IgD-negative memory B cell (primary cell): ENCODE results near the gene SFXN1. TPM values are rescaled to one million over a fixed set of nuclear protein-coding genes. Genes with fewer than 3 reads are reported as not detected.
A peak's percentile ranks its signal among the peaks of the same experiment; 100 is the strongest.
"Not testable (repeated sequence)": the region's sequence is repeated elsewhere in the genome, so short reads cannot be mapped to it uniquely, and the experiment has no call there.

Experiments used
- H3K27ac Mint-ChIP-seq, 3 donors: one replicate each; pipeline ENCODE4 v1.8.0; 2020 to 2022; ENCODE audit warnings: mild to moderate bottlenecking in 3 of 3, mixed read lengths in 3 of 3, moderate library complexity in 1 of 3
- H3K27me3 Mint-ChIP-seq: one replicate; pipeline ENCODE4 v1.8.0; 2021; ENCODE audit warnings: mixed read lengths
- H3K36me3 Mint-ChIP-seq: one replicate; pipeline ENCODE4 v1.8.0; 2020; ENCODE audit warnings: mild to moderate bottlenecking, mixed read lengths
- H3K4me1 Mint-ChIP-seq, 3 donors: one replicate each; pipeline ENCODE4 v1.8.0; 2020 to 2022; ENCODE audit warnings: mixed read lengths in 3 of 3, mild to moderate bottlenecking in 1 of 3
- H3K4me3 Mint-ChIP-seq, 4 donors: one replicate each; pipeline ENCODE4 v1.8.0; 2020 to 2022; ENCODE audit warnings: mild to moderate bottlenecking in 4 of 4, mixed read lengths in 4 of 4, moderate library complexity in 3 of 4
- H3K9me3 Mint-ChIP-seq, 3 donors: one replicate each; pipeline ENCODE4 v1.8.0; 2020 to 2021; ENCODE audit warnings: mixed read lengths in 3 of 3, mild to moderate bottlenecking in 1 of 3
- polyA plus RNA-seq: library from polyadenylated mRNA; unstranded; fragments of 300-500 nt; fragmentation: Illumina TruSeq; gene quantifications from one replicate; pipeline ENCODE4 v1.2.3, GENCODE V29; 2021

SFXN1 gene
- polyA plus RNA-seq, 1 donor from 2014 or later = 26.9 TPM

GRCh38 chr5:175501759-175502158 lies 23.4 kb downstream of the SFXN1 start:
- Mint-ChIP-seq H3K36me3 (peaks cover 12% of the 10 kb centered on the region), H3K4me1 (peaks cover 3 to 5% (median 3%) of the 10 kb centered on the region in 3 donors), H3K4me3 (no peak overlapping the region), H3K27ac (no peak overlapping the region), H3K9me3 (peaks cover 0 to 5% (median 0%) of the 10 kb centered on the region in 3 donors), H3K27me3 (no peaks in the 10 kb centered on the region)

DNA sequence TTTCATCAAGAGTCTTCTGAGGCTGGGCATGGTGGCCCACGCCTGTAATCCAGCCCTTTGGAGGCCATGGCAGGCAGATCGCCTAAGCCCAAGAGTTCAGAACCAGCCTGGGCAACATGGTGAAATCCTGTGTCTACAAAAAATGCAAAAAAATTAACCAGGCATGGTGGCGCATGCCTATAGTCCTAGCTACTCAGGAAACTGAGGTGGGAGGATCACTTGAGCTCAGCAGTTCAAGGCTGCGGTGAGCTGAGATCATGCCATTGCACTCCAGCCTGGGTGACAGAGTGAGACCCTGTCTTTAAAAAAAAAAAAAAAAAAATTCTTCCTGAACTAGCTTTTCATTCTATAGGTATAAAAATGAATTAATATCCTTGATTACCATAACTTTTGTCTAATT lies 29.3 kb downstream of the SFXN1 start:
- not testable (repeated sequence) for H3K9me3 Mint-ChIP-seq, H3K27me3 Mint-ChIP-seq
- Mint-ChIP-seq H3K27ac (peak overlapping the region in 2 of 3 donors; percentile 19 to 59), H3K36me3 (peaks cover 10% of the 10 kb centered on the region), H3K4me3 (peak overlapping the region in 1 of 4 donors; percentile 4), H3K4me1 (peaks cover 8 to 12% (median 10%) of the 10 kb centered on the region in 3 donors)

- Mint-ChIP-seq H3K4me1 (peaks cover 8 to 12% (median 10%) of the 10 kb centered on the region in 3 donors), H3K36me3 (peaks cover 14% of the 10 kb centered on the region), H3K9me3 (no peaks in the 10 kb centered on the region), H3K27ac (no peak overlapping the region), H3K4me3 (no peak overlapping the region), H3K27me3 (no peaks in the 10 kb centered on the region)
These were observed 30.5 kb downstream of the SFXN1 start for GRCh38 chr5:175508896-175509295.

DNA sequence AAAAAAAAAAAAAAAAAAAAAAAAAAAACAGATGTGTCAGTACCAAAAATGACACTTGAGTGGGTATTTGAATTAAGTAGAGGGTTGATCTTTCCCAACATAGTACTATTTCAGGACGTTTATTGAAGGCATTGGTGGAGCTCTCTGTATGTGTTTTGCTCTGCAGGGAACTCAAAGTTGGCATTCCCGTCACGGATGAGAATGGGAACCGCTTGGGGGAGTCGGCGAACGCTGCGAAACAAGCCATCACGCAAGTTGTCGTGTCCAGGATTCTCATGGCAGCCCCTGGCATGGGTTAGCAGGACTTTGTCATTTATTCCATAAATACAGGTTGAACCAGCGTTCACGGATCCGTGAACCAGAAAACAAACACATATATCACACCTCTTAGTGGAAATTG lies 34.9 kb downstream of the SFXN1 start:
- Mint-ChIP-seq H3K36me3 (peaks cover 28% of the 10 kb centered on the region), H3K9me3 (peaks cover 1 to 6% (median 3%) of the 10 kb centered on the region in 3 donors), H3K27me3 (no peaks in the 10 kb centered on the region), H3K4me3 (no peak overlapping the region), H3K27ac (no peak overlapping the region), H3K4me1 (no peaks in the 10 kb centered on the region)

DNA sequence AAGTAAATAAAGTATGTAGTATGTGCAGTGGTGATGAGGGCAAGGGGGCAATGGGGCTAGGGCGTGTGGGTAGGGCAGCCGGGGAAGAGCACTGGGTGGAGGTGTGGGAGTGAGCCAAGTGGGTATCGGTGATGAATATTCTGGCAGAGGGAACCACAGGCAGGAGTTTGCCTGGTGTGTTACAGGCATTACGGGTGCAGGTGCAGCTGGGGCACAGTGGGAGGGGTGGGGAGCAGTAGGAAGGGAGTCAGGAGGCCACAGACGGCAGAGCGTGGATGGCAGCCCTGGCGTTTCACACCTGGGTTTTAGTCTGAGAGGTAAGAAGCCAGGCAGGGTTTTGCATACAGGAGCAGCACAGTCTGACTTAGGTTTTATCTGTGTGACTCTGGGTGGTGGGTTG lies 35.4 kb downstream of the SFXN1 start:
- Mint-ChIP-seq H3K4me3 (no peak overlapping the region), H3K9me3 (peaks cover 2 to 10% (median 3%) of the 10 kb centered on the region in 3 donors), H3K27ac (peak overlapping the region in 1 of 3 donors; percentile 80), H3K4me1 (no peaks in the 10 kb centered on the region), H3K27me3 (no peaks in the 10 kb centered on the region), H3K36me3 (peaks cover 32% of the 10 kb centered on the region)

GRCh38 chr5:175516933-175517823 lies 38.8 kb downstream of the SFXN1 start:
- Mint-ChIP-seq H3K4me3 (no peak overlapping the region), H3K27ac (peak overlapping the region in 1 of 3 donors; percentile 13), H3K36me3 (peaks cover 38% of the 10 kb centered on the region), H3K9me3 (peaks cover 2 to 10% (median 3%) of the 10 kb centered on the region in 3 donors), H3K4me1 (peaks cover 0 to 1% (median 0%) of the 10 kb centered on the region in 3 donors), H3K27me3 (no peaks in the 10 kb centered on the region)

- H3K4me3 Mint-ChIP-seq = no peak overlapping the region
- peaks cover 2 to 10% (median 3%) of the 10 kb centered on the region in 3 donors for H3K9me3 Mint-ChIP-seq
- peaks cover 0 to 1% (median 0%) of the 10 kb centered on the region in 3 donors for H3K4me1 Mint-ChIP-seq
- H3K36me3 Mint-ChIP-seq = peaks cover 38% of the 10 kb centered on the region
- no peaks in the 10 kb centered on the region for H3K27me3 Mint-ChIP-seq
- peak overlapping the region in 1 of 3 donors; percentile 13 for H3K27ac Mint-ChIP-seq
These were observed 39.6 kb downstream of the SFXN1 start for GRCh38 chr5:175517824-175518450.

DNA sequence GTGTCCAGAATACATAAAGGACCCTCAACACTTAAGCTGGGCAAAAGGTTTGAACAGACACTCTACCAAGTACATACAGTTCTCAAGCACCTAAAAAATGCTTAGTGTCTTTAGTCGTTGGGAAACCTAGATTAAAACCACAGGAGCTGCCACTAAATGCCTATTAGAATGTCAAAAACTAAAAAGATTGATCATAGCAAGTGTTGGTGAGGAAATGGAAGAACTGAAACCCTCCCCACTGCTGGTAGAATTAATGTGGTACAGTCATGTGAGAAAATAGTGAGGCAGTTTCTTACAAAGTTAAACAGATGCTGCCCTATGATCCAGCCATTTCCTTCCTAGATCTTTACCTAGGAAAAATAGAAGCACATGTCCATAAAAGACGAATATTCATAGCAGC lies 40.6 kb downstream of the SFXN1 start:
- Mint-ChIP-seq H3K27ac (no peak overlapping the region), H3K4me1 (peaks cover 0 to 1% (median 0%) of the 10 kb centered on the region in 3 donors), H3K4me3 (no peak overlapping the region), H3K27me3 (no peaks in the 10 kb centered on the region), H3K9me3 (peaks cover 2 to 10% (median 3%) of the 10 kb centered on the region in 3 donors), H3K36me3 (peaks cover 30% of the 10 kb centered on the region)

DNA sequence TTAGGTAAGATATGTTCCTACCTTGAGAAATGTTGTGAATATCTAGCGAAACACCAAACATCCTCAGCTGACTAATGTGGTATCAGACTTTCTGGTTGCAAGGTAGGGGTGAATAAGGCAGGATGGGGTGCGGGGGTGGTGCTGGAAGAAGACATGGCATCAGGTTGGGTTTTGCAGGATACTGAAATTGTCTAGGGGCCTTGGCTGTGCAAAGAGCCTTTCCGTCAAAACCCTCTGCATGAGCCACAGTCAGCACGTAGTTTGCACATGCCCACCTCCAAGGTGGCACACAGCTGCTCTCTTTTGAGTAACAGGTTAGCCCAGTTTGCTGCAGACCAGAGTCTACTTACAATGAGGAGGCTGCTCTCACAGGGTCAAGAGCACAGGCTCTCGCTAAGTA lies 42.0 kb downstream of the SFXN1 start:
- Mint-ChIP-seq H3K27ac (no peak overlapping the region), H3K27me3 (no peaks in the 10 kb centered on the region), H3K9me3 (peaks cover 2 to 10% (median 3%) of the 10 kb centered on the region in 3 donors), H3K36me3 (peaks cover 28% of the 10 kb centered on the region), H3K4me1 (peaks cover 0 to 1% (median 0%) of the 10 kb centered on the region in 3 donors), H3K4me3 (no peak overlapping the region)

DNA sequence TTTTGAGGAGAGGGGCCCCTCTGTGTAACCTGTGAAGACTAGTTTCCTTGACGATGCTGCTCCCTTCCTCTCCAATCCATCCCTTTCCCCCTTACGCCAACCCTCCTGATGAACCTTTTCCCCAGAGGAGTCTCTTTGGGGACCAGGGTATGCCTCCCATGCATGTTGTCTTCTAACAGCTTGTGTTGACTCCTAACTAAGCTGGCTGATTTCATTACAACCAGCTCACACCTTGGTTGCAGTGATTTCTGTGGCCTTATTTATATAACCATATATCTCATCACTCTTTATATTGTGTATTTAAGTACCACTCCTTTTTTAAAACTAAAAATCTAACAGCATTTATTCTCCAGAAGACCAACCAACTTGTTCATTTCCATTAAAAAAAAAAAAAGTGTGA lies 42.5 kb downstream of the SFXN1 start:
- Mint-ChIP-seq H3K27me3 (no peaks in the 10 kb centered on the region), H3K9me3 (peaks cover 2 to 10% (median 3%) of the 10 kb centered on the region in 3 donors), H3K27ac (peak overlapping the region in 1 of 3 donors; percentile 74), H3K4me3 (no peak overlapping the region), H3K4me1 (peaks cover 0 to 1% (median 0%) of the 10 kb centered on the region in 3 donors), H3K36me3 (peaks cover 28% of the 10 kb centered on the region)

DNA sequence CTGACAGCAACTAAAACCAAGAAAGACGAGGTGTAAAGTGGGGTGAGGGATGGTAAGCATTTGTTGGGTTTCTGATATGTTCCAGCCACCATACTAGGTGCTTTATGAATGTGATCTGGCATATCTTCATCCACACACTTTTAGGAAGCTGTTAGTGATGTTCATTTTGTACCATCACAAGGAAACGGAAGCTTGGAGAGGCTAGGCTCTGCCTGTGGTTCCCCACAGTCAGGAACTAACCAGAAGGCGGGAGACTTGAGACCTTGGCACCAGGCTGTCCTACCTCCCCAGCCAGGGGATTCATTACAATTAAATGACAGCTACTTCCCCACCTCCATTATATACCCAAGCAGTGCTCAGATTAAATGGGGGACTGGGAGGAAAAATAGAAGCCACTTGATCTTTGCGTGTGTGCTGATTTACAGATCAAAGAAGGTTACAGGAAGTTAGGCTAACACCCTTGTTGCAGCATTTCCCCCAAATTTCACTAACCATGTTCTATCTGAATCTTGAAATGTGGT lies 43.0 kb downstream of the SFXN1 start:
- H3K9me3 Mint-ChIP-seq = peaks cover 2 to 10% (median 3%) of the 10 kb centered on the region in 3 donors
- peak overlapping the region in 1 of 3 donors; percentile 74 for H3K27ac Mint-ChIP-seq
- no peaks in the 10 kb centered on the region for H3K27me3 Mint-ChIP-seq
- peaks cover 0 to 1% (median 0%) of the 10 kb centered on the region in 3 donors for H3K4me1 Mint-ChIP-seq
- H3K4me3 Mint-ChIP-seq = no peak overlapping the region
- H3K36me3 Mint-ChIP-seq = peaks cover 27% of the 10 kb centered on the region

GRCh38 chr5:175523292-175523691 lies 44.9 kb downstream of the SFXN1 start:
- no peak overlapping the region for H3K27ac Mint-ChIP-seq
- peaks cover 0 to 4% (median 1%) of the 10 kb centered on the region in 3 donors for H3K9me3 Mint-ChIP-seq
- H3K36me3 Mint-ChIP-seq = peaks cover 24% of the 10 kb centered on the region
- no peaks in the 10 kb centered on the region for H3K27me3 Mint-ChIP-seq
- no peak overlapping the region for H3K4me3 Mint-ChIP-seq
- H3K4me1 Mint-ChIP-seq = peaks cover 0 to 1% (median 0%) of the 10 kb centered on the region in 3 donors

DNA sequence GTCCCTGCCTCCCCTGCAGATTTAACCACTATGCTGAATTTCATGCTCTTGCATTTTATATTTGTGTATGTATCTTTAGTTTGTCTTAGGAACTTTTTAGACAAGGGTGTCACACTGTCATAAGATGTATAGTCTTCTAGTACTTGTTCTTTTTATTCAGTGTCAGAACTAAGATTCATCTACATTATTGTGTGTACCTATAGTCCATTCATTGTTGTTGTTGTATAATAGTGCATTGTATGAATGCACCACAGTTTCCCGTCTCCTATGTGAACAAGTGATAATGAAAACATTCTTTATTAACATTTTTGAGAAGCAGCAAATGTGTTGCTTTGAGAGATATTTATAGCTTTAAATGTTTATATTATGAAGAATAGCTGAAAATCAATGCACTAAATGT lies 45.9 kb downstream of the SFXN1 start:
- Mint-ChIP-seq H3K9me3 (no peaks in the 10 kb centered on the region), H3K36me3 (peaks cover 18% of the 10 kb centered on the region), H3K27ac (peak overlapping the region in 1 of 3 donors; percentile 52), H3K27me3 (no peaks in the 10 kb centered on the region), H3K4me1 (peaks cover 0 to 1% (median 0%) of the 10 kb centered on the region in 3 donors), H3K4me3 (no peak overlapping the region)

GRCh38 chr5:175526691-175527090 lies 48.3 kb downstream of the SFXN1 start:
- Mint-ChIP-seq H3K4me1 (no peaks in the 10 kb centered on the region), H3K27ac (no peak overlapping the region), H3K27me3 (no peaks in the 10 kb centered on the region), H3K4me3 (peak overlapping the region in 1 of 4 donors; percentile 28), H3K36me3 (peaks cover 13% of the 10 kb centered on the region), H3K9me3 (no peaks in the 10 kb centered on the region)

- Mint-ChIP-seq H3K27ac (peak overlapping the region in 1 of 3 donors; percentile 59), H3K27me3 (no peaks in the 10 kb centered on the region), H3K4me3 (peak overlapping the region in 1 of 4 donors; percentile 37), H3K36me3 (peaks cover 16% of the 10 kb centered on the region), H3K9me3 (no peaks in the 10 kb centered on the region), H3K4me1 (peaks cover 0 to 10% (median 5%) of the 10 kb centered on the region in 3 donors)
These were observed 53.0 kb downstream of the SFXN1 start for GRCh38 chr5:175531361-175531760.
